Activated T-helper 17 cell treated with anti-CD3 and anti-CD28 coated beads, Interleukin-2, amount 50 U/mL, for 72 hours (primary cell): ENCODE results near the gene REL. TPM values are rescaled to one million over a fixed set of nuclear protein-coding genes. Genes with fewer than 3 reads are reported as not detected.

ENCODE experiments used
- ATAC-seq: fragments of 150-1000 bp; cut with Tn5 transposase; replicated peaks from 2 replicates; pipeline ENCODE4 v1.10.0; 2021; ENCODE audit warnings: mild to moderate bottlenecking, moderate library complexity
- H3K27ac Mint-ChIP-seq: one replicate; pipeline ENCODE4 v1.8.0; 2022; ENCODE audit warnings: mixed read lengths
- H3K27me3 Mint-ChIP-seq: one replicate; pipeline ENCODE4 v1.8.0; 2022; ENCODE audit warnings: mixed read lengths
- H3K36me3 Mint-ChIP-seq: one replicate; pipeline ENCODE4 v1.8.0; 2022; ENCODE audit warnings: low read depth, mild to moderate bottlenecking, mixed read lengths
- H3K4me1 Mint-ChIP-seq: one replicate; pipeline ENCODE4 v1.8.0; 2022; ENCODE audit warnings: mixed read lengths
- H3K4me3 Mint-ChIP-seq: one replicate; pipeline ENCODE4 v1.8.0; 2022; ENCODE audit warnings: mild to moderate bottlenecking, mixed read lengths
- H3K9me3 Mint-ChIP-seq: one replicate; pipeline ENCODE4 v1.8.0; 2022; ENCODE audit warnings: mixed read lengths
- total RNA-seq, 2 donors: library from RNA; stranded (reverse); gene quantifications; one replicate each; pipeline ENCODE4 v1.2.3, GENCODE V29; 2022

REL gene
- total RNA-seq, 2 donors from 2014 or later: 13.9 to 60.1 TPM

GRCh38 chr2:60957643-60958042, 76.3 kb downstream of the REL start:
- Mint-ChIP-seq H3K27me3 (no peaks in the 10 kb centered on the region), H3K4me3 (no peak overlapping the region), H3K9me3 (no peaks in the 10 kb centered on the region), H3K27ac (no peak overlapping the region), H3K36me3 (peaks cover 15% of the 10 kb centered on the region), H3K4me1 (no peaks in the 10 kb centered on the region)
- no peak for ATAC-seq

DNA sequence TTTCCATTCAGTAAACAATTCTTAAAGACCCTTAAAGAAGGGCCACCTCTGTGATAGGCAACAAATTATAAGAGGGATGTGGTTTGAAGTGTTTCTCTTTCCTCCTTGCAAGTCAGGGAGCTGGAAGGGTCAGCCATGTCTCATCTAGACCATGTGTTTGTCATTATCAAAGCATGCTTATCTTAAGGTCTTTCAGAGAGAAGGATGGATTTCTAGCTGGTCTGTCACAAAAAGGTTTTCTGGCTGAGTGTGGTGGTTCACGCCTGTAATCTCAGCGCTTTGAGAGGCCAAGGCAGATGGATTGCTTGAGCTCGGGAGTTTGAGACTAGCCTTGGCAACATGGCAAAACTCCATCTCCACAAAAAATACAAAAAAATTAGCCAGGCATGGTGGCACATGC, 77.0 kb downstream of the REL start:
- no peaks in the 10 kb centered on the region for H3K9me3 Mint-ChIP-seq
- peaks cover 10% of the 10 kb centered on the region for H3K36me3 Mint-ChIP-seq
- no peak overlapping the region for H3K27ac Mint-ChIP-seq
- no peak overlapping the region for H3K4me3 Mint-ChIP-seq
- ATAC-seq: no peak
- no peaks in the 10 kb centered on the region for H3K4me1 Mint-ChIP-seq
- no peaks in the 10 kb centered on the region for H3K27me3 Mint-ChIP-seq

DNA sequence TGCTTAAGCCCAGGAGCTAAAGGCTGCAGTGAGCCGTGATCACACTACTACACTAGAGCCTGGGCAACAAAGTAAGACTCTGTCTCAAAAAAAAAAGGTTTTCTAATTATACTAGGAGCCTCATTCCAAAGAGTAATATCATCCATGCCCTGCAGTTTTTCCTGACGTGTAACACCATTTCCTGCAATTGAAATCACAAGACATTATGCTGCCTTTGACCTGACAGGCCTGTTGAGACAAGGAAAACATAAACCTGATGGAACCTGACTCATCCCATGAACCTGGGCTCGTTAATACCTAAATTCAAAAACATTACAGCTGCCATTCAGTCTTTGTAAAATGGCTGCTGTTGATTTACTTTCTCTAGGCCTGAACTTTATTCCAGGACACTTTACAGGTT, 77.4 kb downstream of the REL start:
- Mint-ChIP-seq H3K27ac (no peak overlapping the region), H3K9me3 (no peaks in the 10 kb centered on the region), H3K4me1 (no peaks in the 10 kb centered on the region), H3K4me3 (no peak overlapping the region), H3K36me3 (peaks cover 6% of the 10 kb centered on the region), H3K27me3 (no peaks in the 10 kb centered on the region)
- ATAC-seq: no peak

DNA sequence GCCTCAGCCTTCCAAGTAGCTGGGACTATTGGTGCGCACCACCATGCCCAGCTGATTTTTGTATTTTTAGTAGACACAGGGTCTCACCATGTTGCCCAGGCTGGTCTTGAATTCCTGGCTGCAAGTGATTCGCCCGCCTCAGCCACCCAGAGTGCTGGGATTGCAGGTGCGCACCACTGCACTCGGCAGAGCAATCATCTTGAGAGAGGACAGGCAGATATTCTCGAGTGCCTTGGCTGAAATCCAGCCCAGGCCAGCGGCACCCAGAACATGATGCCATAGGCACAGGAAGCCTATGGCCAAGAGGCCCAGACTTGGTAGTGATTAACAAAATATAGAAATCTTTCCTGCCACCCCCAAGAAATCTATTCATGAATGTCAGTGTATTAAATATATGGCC, 78.1 kb downstream of the REL start:
- no peak overlapping the region for H3K4me3 Mint-ChIP-seq
- no peaks in the 10 kb centered on the region for H3K36me3 Mint-ChIP-seq
- no peaks in the 10 kb centered on the region for H3K4me1 Mint-ChIP-seq
- H3K9me3 Mint-ChIP-seq: no peaks in the 10 kb centered on the region
- no peak overlapping the region for H3K27ac Mint-ChIP-seq
- H3K27me3 Mint-ChIP-seq: no peaks in the 10 kb centered on the region
- no peak for ATAC-seq

DNA sequence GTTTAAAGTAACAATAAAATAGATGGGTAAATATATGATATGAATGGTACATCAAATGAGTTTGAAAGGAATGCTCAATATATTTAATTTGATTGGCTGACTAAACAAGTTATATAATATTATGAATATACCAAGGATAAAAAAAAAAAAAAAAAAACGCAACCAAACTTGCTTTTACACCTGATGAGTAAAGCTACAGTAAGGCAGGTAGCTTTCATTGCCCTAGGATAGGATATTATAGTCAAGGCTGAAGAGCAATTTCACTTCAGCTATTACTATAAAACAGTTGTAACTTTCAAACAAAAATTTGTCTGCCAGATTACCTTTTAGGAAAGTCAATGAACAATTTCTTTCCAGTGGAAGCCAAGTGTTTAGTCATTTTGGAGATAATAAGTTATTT, 79.3 kb downstream of the REL start:
- Mint-ChIP-seq H3K27ac (no peak overlapping the region), H3K4me1 (no peaks in the 10 kb centered on the region), H3K36me3 (no peaks in the 10 kb centered on the region), H3K4me3 (no peak overlapping the region), H3K27me3 (no peaks in the 10 kb centered on the region), H3K9me3 (no peaks in the 10 kb centered on the region)
- ATAC-seq: no peak

- Mint-ChIP-seq H3K4me3 (no peak overlapping the region), H3K9me3 (no peaks in the 10 kb centered on the region), H3K36me3 (no peaks in the 10 kb centered on the region), H3K4me1 (peaks cover 4% of the 10 kb centered on the region), H3K27me3 (no peaks in the 10 kb centered on the region), H3K27ac (no peak overlapping the region)
- no peak for ATAC-seq
Observed at GRCh38 chr2:60961457-60961856, 80.1 kb downstream of the REL start.

- Mint-ChIP-seq H3K9me3 (no peaks in the 10 kb centered on the region), H3K27ac (no peak overlapping the region), H3K36me3 (no peaks in the 10 kb centered on the region), H3K4me3 (no peak overlapping the region), H3K4me1 (peaks cover 8% of the 10 kb centered on the region), H3K27me3 (no peaks in the 10 kb centered on the region)
- no peak for ATAC-seq
Observed at GRCh38 chr2:60962528-60962927, 81.2 kb downstream of the REL start.

GRCh38 chr2:60963190-60963589, 81.8 kb downstream of the REL start:
- Mint-ChIP-seq H3K27ac (no peak overlapping the region), H3K36me3 (no peaks in the 10 kb centered on the region), H3K9me3 (no peaks in the 10 kb centered on the region), H3K27me3 (no peaks in the 10 kb centered on the region), H3K4me3 (no peak overlapping the region), H3K4me1 (peaks cover 8% of the 10 kb centered on the region)
- no peak for ATAC-seq

- H3K4me1 Mint-ChIP-seq: peaks cover 8% of the 10 kb centered on the region
- H3K4me3 Mint-ChIP-seq: peak overlapping the region; percentile 34
- ATAC-seq: no peak
- H3K27me3 Mint-ChIP-seq: no peaks in the 10 kb centered on the region
- H3K36me3 Mint-ChIP-seq: no peaks in the 10 kb centered on the region
- H3K27ac Mint-ChIP-seq: peak overlapping the region; percentile 73
- H3K9me3 Mint-ChIP-seq: no peaks in the 10 kb centered on the region
Observed at GRCh38 chr2:60964651-60965498, 83.5 kb downstream of the REL start.

GRCh38 chr2:60965499-60965785, 84.1 kb downstream of the REL start:
- Mint-ChIP-seq H3K36me3 (no peaks in the 10 kb centered on the region), H3K4me3 (peak overlapping the region; percentile 34), H3K4me1 (peaks cover 8% of the 10 kb centered on the region), H3K27me3 (no peaks in the 10 kb centered on the region), H3K9me3 (no peaks in the 10 kb centered on the region), H3K27ac (peak overlapping the region; percentile 73)
- ATAC-seq: no peak

- Mint-ChIP-seq H3K36me3 (no peaks in the 10 kb centered on the region), H3K27me3 (no peaks in the 10 kb centered on the region)
Observed at GRCh38 chr2:60966507-60967405, 85.4 kb downstream of the REL start.

DNA sequence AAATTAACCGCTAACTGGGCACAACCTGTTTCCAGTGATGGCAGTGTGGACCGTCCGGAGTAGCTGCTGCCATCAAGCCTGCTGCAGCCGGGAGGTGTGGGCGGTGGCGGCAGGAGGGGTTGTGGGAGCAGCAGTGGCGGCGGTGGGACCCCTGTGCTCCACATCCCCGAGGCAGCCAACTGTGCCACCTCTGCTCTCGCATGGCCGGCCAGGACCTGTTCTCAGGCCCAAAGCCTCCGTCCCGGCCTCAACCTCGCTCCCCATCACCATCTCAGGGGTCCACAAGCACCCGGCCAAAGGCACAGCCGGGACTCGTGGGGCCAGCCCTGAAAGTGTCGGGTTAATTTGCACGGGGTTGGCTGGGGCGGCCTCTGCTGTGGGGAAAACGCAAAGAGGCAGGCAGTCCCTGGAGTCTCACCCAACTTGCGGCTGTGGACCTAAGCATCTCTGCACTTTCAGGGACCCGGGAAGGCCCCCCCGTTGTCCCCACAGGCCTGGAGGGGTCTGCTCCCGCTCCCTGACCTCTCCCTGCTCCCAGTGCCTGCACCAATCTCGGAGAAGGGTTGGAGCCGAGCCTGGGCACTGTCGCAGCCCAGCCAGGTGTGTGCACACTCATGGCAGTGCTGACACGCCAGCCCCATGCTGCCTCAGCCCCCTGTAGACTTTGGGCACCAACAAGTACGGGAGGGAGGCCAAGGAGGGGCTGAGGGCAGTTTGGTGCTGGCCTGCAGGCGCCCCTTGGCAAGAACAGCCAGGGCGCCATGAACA, 91.7 kb downstream of the REL start:
- Mint-ChIP-seq H3K27me3 (no peaks in the 10 kb centered on the region), H3K4me3 (peak overlapping the region; percentile 26), H3K4me1 (peaks cover 11% of the 10 kb centered on the region), H3K36me3 (no peaks in the 10 kb centered on the region), H3K9me3 (no peaks in the 10 kb centered on the region), H3K27ac (no peak overlapping the region)
- ATAC-seq: no peak

More at GRCh38 chr2:60966507-60967405, 85.4 kb downstream of the REL start:
- Mint-ChIP-seq H3K4me1 (peaks cover 8% of the 10 kb centered on the region), H3K27ac (peak overlapping the region; percentile 8), H3K4me3 (peak overlapping the region; percentile 40), H3K9me3 (no peaks in the 10 kb centered on the region)
- ATAC-seq: no peak

DNA sequence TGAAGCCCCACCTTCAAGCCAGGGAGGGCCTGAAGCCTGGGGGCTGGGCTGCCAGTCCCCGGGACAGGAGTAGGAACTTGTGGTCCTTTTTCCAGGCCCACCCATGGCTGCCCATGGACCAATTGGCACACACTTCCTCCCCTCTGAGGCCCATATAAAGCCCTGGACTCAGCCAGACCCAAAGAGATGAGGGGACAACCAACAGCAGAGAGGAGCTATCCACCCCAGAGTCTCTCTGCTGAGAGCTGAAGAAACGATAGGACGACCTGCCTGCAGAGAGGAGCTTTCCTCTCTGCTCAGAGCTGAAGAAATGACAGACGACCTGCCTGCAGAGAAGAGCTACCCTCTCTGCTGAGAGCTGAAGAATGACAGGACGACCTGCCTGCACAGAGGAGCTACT, 92.3 kb downstream of the REL start:
- ATAC-seq: no peak
- Mint-ChIP-seq H3K36me3 (no peaks in the 10 kb centered on the region), H3K4me1 (peaks cover 11% of the 10 kb centered on the region), H3K27ac (no peak overlapping the region), H3K4me3 (no peak overlapping the region), H3K9me3 (no peaks in the 10 kb centered on the region), H3K27me3 (no peaks in the 10 kb centered on the region)

GRCh38 chr2:60974652-60975051, 93.3 kb downstream of the REL start:
- no peak for ATAC-seq
- Mint-ChIP-seq H3K4me3 (no peak overlapping the region), H3K27me3 (no peaks in the 10 kb centered on the region), H3K36me3 (no peaks in the 10 kb centered on the region), H3K4me1 (peaks cover 11% of the 10 kb centered on the region), H3K27ac (no peak overlapping the region), H3K9me3 (no peaks in the 10 kb centered on the region)
